WERI-Rb-1 (cell line): Measurements from ENCODE around the gene EGR1.
"Not testable (repeated sequence)": the region's sequence is repeated elsewhere in the genome, so short reads cannot be mapped to it uniquely, and the experiment has no call there.

Source experiments
- DNase-seq: peaks from one replicate; pipeline ENCODE4 v3.0.0-alpha.2; 2020
- H3K27ac ChIP-seq: fragments of 250-450 bp; sonication (Bioruptor Pico); 2 replicates; pipeline ENCODE4 v1.5.1; 2020; ENCODE audit warnings: mild to moderate bottlenecking, moderate library complexity
- H3K27me3 ChIP-seq: fragments of 250-450 bp; sonication (Bioruptor Pico); 2 replicates; pipeline ENCODE4 v1.5.1; 2021; ENCODE audit warnings: mild to moderate bottlenecking, low read depth, moderate library complexity; ENCODE audit not compliant: insufficient read depth, severe bottlenecking
- H3K36me3 ChIP-seq: fragments of 250-450 bp; sonication (Bioruptor Pico); 2 replicates; pipeline ENCODE4 v1.5.1; 2020; ENCODE audit warnings: mild to moderate bottlenecking, moderate library complexity
- H3K4me3 ChIP-seq: 2 replicates; pipeline ENCODE4 v1.5.1; 2011; ENCODE audit warnings: low read depth, mild to moderate bottlenecking, control low read depth, low read length
- H3K9me3 ChIP-seq: fragments of 250-450 bp; sonication (Bioruptor Pico); 2 replicates; pipeline ENCODE4 v1.5.1; 2021; ENCODE audit warnings: mild to moderate bottlenecking, moderate library complexity; ENCODE audit not compliant: severe bottlenecking
- TF ChIP-seq, protein P1 (sequence below): IDR thresholded peaks from 2 replicates; pipeline ENCODE4 v1.5.1; 2011; ENCODE audit warnings: low read depth, mild to moderate bottlenecking, control low read depth, inconsistent platforms, low read length

The EGR1 gene

DNA sequence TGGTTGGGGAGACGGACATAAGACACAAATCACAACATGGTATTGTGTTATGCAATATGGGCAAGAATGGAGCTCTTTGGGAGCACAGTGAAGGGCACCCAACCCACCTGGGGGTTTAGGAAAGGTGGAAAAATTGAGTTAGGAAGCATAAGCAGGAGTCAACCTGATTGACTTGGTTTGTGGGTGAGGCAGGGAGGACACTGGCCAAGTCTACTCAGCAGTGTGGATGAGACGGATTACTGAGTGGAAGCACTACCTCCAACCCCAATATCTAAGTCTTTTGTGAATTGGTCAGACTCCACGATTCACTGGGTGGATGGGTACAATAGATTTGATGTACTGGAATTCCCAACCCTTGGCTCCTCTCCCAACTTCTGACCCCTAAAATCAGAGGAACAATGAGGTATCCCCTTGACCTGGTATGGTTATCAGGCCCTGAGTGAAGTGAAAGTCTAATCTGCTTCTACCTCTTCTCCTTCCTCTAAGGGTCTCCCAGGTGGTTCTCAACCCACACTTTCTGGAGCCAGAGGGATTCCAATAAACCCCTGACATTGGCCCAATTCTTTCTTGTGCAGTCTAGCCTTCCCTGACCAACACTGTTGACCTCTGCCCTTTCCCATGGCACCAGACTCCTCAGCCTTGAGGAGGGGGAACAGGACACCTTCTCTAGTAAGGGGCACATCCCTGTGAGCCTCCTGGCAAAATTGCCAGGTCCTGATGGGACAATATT, 5.2 kb downstream of the EGR1 start:
- Histone ChIP-seq H3K9me3 (no peaks in the 10 kb centered on the region), H3K36me3 (no peaks in the 10 kb centered on the region; the same call in 1 of the 2 replicates), H3K4me3 (no peak overlapping the region), H3K27ac (no peak overlapping the region), H3K27me3 (no peaks in the 10 kb centered on the region)
- DNase-seq, result no peak
- TF ChIP-seq, protein P1, sequence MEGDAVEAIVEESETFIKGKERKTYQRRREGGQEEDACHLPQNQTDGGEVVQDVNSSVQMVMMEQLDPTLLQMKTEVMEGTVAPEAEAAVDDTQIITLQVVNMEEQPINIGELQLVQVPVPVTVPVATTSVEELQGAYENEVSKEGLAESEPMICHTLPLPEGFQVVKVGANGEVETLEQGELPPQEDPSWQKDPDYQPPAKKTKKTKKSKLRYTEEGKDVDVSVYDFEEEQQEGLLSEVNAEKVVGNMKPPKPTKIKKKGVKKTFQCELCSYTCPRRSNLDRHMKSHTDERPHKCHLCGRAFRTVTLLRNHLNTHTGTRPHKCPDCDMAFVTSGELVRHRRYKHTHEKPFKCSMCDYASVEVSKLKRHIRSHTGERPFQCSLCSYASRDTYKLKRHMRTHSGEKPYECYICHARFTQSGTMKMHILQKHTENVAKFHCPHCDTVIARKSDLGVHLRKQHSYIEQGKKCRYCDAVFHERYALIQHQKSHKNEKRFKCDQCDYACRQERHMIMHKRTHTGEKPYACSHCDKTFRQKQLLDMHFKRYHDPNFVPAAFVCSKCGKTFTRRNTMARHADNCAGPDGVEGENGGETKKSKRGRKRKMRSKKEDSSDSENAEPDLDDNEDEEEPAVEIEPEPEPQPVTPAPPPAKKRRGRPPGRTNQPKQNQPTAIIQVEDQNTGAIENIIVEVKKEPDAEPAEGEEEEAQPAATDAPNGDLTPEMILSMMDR, result no peak

DNA sequence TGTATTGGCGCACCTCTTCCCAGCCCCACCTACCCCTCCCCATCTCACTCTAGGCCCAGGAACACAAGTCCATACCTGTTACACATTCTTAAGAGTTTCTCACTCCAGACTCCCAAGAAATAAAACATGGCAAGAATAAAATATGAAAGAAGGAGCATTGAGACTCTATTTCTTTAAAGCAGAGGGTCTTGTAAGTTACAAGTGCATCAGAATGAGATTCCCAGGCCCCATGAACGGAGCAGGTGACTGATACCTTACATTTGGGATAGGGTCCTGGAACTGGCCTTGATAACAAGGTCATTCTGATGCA, 5.7 kb downstream of the EGR1 start:
- H3K27ac ChIP-seq, result no peak overlapping the region
- no peaks in the 10 kb centered on the region for H3K9me3 ChIP-seq
- DNase-seq, result no peak
- no peaks in the 10 kb centered on the region for H3K27me3 ChIP-seq
- H3K36me3 ChIP-seq, result no peaks in the 10 kb centered on the region; the same call in 1 of the 2 replicates
- no peak overlapping the region for H3K4me3 ChIP-seq
- TF ChIP-seq, protein P1, result no peak

DNA sequence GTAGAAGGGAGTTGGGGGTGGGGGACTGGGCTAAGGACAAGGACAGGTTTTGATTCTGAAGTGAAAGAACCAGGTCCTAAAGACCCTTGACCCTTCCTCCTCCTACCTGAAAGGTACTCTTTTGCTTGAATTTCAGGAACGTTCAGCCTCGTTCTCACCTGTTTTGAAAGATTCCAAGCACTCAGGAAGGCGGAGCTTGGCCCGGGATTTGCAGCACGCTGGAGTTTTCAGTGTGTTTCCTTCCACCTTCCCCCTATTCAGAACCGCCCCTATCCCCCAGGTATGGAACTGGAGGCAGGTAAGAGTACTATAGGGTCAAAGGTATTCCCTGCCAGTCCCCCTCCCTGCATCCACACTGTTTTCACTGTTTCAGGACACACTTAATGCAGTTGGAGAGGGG, 7.1 kb downstream of the EGR1 start:
- TF ChIP-seq, protein P1, result no peak
- no peak for DNase-seq

DNA sequence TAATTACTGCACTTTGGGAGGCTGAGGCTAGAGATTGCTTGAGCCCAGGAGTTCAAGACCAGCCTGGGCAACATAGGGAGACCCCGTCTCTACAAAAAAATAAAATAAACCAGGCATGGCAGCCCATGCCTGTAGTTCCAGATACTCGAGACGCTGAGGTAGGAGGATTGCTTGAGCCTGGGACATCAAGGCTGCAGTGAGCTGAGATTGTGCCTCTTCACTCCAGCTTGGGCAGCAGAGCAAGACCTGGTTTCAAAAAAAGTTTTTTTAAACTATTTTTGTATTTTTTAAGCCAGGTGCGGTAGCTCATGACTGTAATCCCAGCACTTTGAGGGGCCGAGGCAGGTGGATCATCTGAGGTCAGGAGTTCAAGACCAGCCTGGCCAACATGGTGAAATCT, 7.9 kb downstream of the EGR1 start:
- H3K4me3 ChIP-seq, H3K9me3 ChIP-seq, DNase-seq, H3K27ac ChIP-seq, H3K27me3 ChIP-seq, H3K36me3 ChIP-seq: not testable (repeated sequence)

More for the DNA sequence above, 7.1 kb downstream of the EGR1 start:
- Histone ChIP-seq H3K4me3 (no peak overlapping the region), H3K27ac (no peak overlapping the region), H3K27me3 (no peaks in the 10 kb centered on the region), H3K9me3 (no peaks in the 10 kb centered on the region), H3K36me3 (no peaks in the 10 kb centered on the region; the same call in 1 of the 2 replicates)

DNA sequence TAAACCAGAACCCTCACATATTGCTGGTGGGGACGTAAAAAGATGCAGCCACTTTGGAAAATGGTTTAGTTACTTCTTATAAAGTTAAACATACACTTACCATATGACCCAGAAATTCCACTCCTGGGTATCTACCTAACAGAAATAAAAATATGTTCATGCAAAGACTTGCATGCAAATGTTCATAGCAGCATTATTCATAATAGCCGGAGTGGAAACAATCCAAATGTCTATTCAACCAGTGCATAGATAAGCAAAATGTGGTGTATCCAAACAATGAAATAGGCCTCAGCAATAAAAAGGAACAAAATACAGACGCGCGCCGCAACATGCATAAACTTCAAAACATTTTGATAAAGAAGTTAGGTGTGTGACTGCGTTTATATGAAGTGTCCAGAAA, 11.6 kb downstream of the EGR1 start:
- Histone ChIP-seq H3K27ac (no peak overlapping the region), H3K36me3 (no peaks in the 10 kb centered on the region), H3K27me3 (no peaks in the 10 kb centered on the region), H3K9me3 (no peaks in the 10 kb centered on the region), H3K4me3 (no peak overlapping the region)
- no peak for DNase-seq
- TF ChIP-seq, protein P1, result no peak

DNA sequence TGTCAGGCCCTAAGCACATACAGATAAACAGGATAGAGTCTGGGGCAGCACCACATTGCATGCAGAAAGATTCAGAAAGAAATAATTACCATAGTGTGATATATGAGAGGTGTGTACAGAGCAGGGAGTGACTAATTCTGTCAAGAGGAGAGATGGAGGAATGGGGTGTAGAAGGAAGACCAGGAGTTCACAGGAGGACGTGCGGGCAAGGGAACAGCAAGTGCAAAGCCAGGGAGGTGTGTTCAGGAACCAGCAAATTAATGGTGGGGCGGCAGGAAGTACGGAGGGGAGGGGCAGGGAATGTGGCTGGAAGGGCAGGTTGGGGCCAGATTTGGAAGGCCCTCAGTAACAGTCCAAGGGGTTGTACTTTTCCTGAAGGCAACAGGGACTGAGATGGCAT, 17.4 kb downstream of the EGR1 start:
- no peak overlapping the region for H3K27ac ChIP-seq
- no peak overlapping the region for H3K4me3 ChIP-seq

More for the DNA sequence above, 17.4 kb downstream of the EGR1 start:
- DNase-seq, result no peak
- TF ChIP-seq, protein P1, result no peak
- Histone ChIP-seq H3K9me3 (no peaks in the 10 kb centered on the region), H3K36me3 (no peaks in the 10 kb centered on the region), H3K27me3 (no peaks in the 10 kb centered on the region)
